Measurements from ENCODE around the gene TMEM176B.

The TMEM176B gene

DNA sequence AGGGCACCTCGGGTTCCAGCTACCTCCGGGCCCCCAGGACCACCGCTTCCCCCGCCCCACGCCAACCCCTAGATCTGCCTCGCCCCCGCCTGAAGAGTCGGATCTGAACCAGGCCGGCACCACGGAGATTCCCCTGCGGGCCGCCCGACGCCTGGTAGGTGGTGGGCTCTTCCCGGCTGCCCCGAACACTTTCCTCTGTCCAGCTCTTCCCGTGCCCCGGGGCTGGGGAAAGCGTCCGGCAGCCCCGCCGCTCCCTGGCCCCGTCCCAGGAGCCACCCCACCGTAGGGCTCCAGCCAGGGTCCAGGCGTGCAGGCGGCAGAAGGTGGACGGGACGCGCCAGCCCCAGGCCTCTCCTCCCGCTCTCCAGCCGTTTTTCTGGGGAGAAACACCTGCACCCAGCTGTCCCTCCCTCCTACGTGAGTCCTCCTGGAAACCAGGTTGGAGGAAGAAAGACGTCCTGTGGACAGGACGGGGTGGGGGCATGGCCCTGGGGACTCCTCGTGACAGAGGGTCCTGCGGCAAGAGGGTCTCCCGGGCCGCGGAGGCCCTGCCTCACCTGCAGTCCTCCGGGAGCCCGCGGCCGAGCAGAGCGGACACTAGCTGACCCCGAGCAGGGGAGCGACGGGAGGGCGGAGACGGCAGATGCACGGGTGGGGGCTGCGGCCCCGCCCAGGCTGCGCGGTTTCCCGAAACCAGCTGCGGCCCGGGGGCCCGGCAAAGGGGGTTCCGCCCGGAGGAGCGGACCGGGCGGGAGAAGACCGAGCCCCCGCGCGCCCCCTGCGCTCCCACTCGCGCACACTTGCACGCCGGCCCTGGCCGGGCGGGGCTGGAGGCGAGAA lies at the start of gene TMEM176B:
Gene TMEM176B, minus strand, starts transcription at position 624 of the 840 bp plus-strand sequence. CDS start 3,795 bp downstream, outside the sequence.
- no peak for DNase-seq

DNA sequence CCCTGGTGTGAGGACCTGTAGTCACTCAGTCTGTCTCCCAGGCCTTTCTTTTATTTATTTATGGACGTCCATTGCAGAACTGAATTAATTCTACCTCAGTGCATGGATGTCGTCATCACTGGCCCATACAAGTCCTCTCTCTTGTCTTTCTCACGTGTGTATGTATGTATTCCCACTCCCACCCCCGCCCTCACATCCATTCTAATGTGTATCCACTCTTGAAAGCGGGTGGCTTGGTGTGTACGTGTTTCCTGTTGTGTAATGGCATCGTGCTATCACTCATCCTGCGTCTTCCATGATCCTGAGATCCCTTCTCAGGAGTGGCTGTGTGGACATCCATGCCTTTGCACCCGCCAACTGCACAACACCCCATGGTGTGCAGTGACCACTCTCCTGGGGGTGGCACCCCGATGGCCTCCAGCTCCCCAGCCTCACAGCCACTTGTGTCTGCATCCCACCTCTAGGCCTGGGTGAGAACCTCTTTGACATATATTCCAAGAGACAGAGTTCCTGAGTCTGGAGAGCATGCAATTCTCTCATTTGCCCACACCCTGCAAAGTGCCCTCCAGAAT lies 49.1 kb upstream of the TMEM176B start:
- no peak for DNase-seq

GRCh38 chr7:150848561-150849115 lies 48.5 kb upstream of the TMEM176B start:
- no peak for DNase-seq

GRCh38 chr7:150848111-150848510 lies 47.9 kb upstream of the TMEM176B start:
- DNase-seq, result no peak

- DNase-seq, result no peak
These were observed 47.4 kb upstream of the TMEM176B start for GRCh38 chr7:150847536-150847935.

DNA sequence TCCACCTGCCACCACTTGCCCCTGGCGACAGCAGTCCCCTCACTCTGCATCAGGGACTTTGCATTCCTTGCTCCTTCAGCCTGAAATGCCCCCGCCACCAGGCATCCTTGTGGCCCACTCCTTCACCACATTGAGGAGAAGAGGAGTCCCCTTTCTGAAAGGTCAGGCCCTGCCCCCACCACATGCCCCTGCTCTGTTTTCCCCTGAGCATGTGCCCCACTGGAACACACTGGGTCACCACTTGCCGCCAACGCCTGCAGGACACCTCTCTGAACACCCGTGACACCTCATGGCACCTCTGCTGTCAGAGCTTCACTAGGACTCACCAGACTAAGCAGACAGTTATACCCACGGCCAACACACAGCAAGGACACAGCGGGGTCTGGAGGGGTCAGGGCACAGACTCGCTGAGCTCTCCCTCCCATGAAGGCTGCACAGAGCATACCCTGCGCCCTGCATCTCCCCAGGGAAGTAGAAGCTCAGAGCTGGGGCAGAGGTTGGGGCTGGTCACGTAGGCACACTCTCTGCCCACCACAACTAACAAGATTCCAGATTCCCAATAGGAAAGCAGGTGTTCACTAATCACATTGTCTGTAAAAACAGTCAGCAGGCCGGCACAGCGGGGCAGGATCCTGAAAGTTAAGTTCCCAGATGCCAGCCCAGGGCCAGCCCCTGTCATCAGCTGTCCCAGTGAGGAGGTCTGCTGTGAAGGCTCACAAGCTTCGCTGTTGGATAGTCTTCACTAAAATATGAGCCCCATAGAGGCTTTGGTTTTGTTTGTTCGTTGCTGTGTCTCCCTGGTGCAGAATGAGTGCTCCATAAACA lies 46.3 kb upstream of the TMEM176B start:
- no peak for DNase-seq

DNA sequence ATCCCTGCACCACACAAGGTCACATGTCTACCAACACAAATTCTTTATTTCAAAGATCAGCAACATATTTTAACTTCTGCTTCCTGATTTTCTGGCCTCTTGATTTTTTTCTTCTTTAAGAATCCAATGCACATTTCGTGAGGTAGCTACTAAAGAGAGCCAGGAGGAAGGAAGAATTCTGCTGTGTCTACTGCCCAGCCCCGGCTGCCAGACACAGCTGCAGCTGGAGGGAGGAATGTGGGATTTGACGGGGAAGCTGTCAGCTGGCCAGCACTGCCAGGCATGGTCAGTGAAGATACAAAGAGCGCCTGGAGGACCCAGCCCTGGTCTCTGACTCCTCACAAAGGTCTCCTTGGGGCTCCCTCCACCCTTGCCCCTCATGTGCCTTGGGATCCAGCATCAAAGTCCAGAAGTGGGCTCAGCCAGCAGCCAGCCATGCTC lies 45.3 kb upstream of the TMEM176B start:
- DNase-seq, result no peak

DNA sequence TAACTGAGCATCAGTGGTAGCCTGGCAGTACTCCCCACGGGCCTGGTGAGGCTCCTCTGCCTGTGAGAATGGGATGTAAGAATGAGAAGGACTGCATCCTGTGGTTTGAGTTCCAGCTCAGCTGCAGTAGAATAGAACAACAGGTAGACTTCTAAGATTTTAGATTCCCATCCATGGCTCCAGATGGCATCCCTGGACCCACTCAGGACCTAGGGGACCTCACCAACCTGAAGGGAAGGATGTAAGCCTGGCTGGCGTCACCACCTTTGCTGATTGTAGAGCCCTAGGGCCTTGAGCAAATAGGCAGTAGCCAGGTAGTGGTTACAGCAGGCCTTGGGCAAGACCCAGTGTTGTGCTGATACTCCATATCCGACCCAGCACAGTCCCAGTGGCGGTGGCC lies 42.6 kb upstream of the TMEM176B start:
- DNase-seq, result no peak

DNA sequence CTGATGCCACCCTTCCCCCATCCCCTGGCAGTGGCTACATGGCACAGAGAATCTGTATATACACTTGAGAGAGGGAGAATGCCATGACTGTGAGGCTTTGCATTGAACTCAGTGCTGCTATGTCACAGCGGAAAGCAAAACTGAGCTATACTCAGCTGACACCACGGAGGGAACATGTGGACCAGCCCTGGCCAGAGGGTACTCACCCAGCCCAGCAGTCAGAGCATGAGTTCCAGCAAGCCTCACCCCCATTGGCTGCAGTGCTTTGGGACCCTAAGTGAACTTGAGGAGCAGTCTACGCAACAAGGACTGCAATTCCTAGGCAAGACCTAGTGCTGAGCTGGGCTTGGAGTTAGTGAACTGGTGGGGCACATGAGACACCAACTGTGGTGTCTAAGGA lies 41.9 kb upstream of the TMEM176B start:
- no peak for DNase-seq

- no peak for DNase-seq
These were observed 38.9 kb upstream of the TMEM176B start for GRCh38 chr7:150838965-150839650.

GRCh38 chr7:150835702-150836280 lies 35.6 kb upstream of the TMEM176B start:
- no peak for DNase-seq

DNA sequence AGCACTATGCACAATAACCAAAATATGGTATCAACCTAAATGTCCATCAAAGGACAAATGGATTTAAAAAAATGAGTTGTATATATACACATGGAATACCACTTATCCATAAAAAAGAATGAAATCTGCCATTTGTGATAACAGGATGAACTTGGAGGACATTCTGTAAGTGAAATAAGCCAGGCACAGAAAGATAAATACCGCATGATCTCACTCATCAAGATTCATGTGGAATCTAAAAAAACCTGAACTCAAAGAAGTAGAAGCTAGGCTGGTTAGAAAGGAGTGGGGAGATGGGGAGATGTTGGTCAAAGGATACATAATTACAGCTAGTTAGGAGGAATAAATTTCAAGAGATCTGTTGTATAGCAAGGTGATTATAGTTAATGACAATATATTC lies 34.9 kb upstream of the TMEM176B start:
- DNase-seq, result no peak

- DNase-seq, result no peak
These were observed 31.7 kb upstream of the TMEM176B start for GRCh38 chr7:150831851-150832250.

GRCh38 chr7:150830937-150831336 lies 30.8 kb upstream of the TMEM176B start:
- no peak for DNase-seq

DNA sequence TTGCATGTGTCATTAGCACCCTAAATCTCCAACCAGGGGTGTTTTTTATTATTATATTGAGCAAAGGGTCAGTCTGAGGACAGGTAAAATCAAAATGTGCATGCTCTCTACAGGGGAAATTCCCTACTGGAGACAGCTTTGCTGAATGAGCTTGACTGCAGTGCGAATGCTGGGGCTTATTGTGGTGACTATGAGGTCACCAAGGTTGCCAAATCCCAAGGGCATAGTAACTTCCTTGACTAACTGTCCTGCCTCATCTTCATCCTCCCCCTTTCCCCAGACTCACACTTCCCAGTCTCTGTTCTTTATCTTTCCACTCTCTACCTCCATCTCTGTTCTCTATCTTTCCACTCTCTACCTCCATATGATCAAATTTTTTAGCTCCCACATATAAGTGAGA lies 29.3 kb upstream of the TMEM176B start:
- no peak for DNase-seq

DNA sequence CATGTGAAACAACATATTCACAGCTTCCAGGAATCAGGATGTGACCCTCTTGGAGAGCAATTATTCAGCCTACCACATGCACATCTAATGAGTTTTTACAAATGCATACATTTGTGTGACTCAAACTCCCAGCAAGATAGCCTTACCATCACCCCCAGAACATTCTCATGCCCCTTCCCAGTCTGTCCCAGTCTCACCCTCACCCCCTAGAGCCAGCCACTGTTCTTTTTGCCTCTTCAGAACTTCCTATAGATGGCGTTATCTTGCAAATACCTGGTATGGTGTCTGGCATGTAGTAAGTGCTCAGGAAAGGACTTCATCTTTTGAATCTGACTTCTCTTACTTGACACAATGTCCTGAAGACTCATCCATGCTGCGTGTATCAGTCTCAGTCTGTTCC lies 28.2 kb upstream of the TMEM176B start:
- DNase-seq, result no peak

DNA sequence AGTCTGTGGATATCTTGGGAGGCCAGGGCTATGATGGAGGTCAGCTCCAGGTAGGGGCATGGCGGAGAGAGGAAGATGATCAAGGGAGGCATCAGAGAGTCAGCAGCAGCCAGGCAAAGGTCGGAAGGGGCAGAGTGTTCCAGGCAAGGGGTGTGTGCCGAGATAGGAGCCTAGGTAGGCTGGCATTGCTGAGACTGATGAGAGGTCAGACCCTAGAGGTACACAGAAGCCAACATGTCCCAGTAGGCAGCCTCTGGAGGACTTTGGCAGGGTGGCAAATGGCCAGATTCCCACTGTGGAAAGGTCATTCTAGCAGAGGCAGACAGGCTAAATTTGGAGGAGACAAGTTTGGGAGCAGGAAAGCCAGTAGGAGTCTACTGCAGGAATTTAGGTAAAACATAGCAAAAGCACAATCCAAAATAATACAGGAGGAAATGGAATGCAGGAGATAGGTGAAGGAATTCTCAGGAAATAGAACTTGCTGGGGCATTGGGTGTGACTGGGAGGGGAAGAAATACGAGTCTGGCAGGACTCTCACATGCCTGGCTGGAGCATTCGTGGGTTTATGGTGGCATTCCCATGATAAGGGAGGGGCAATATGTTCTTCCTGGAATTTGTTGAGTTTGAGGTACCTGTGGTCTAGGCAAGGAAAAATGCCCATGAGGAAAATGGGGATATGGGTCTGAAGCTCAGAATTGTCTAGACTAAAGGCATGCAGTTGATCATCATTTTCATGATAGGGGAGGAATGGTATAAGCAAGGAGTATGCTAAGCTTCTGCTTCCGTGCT lies 26.1 kb upstream of the TMEM176B start:
- no peak for DNase-seq

DNA sequence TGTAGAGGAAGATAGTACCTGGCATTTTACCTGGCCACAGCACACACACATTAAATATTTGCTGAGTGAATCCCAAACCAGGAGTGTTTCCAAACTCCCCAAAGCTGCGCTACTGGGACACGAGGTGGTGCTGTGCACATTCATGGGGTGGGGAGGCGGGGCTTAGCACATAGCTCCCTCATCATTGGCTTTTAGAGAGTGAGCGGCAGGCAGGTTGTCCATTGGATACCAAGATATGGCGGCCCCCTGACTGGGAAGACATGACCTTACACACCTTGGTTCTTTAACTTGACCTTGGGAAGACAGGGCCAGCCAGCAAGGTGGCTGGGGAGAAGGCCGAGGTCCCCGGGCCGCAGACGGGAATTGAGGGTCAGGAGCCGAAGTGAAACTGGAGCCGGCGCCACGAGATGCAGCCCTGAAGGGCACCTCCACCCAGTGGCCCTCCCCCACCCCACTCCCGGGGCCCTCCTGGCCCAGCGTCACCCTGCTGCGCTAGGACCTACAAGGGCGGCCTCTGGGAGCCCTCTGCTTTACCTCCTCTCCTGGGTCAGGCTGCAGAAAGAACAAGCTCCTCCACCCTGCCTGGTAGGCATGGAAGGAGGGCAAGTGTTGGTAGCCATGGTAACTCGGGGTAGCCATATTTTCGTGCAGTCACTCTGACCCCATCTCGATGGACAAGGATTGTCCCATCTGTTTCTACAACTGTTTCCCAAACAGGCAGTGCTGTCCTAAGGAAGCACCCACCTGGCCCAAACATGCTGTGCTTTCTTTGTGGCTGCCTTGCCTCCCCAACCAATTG lies 24.4 kb upstream of the TMEM176B start:
- DNase-seq, result no peak

DNA sequence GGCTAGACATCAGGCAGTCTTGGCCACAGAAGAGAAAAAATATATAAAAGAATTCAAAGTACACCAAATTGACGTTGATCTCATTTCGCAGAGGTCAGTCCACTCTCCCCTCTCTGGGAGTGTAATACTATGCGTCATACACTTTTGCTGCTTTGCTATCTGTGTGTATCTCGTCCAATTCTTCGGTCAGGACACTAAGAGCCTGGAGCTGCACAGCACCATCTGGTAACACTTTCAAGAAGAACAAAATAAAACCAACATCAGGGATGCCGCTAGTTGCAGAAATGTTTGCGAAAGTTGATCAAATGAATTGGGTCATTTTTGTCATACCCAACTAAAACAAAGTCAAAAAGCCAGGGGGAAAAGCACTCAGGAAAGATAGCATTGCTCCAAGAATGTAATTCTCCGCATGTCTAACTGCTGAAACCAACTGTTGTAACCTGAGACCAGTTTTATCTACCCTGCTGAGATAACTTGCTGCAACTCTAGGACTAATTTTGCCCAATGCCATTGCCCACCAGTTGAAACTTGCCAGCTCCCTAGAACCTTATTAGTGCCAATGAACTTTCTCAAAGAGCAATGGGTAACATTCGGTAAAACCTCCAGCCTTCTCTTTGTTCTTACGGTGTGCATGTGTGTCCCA lies 23.4 kb upstream of the TMEM176B start:
- DNase-seq, result no peak

DNA sequence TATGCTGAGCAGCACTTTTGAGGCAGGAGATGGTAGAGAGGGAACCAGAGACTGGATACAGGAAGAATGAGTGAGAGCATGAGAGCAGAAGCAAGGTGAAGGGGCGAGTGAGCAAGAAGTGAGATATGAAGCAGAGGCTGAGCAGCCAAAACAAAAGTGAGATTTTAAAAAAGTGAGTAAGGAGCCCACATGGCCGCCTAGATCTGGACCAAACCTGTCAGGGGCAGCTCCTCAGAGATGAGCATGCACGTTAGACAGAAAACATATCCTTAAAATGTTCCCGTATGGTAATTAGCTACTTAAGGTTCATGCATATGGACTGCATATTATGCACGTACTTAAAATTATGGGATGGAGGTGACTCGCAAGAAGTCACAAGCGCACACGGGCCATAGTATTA lies 22.9 kb upstream of the TMEM176B start:
- no peak for DNase-seq

Measured in activated CD4-positive, alpha-beta T cell treated with anti-CD3 and anti-CD28 coated beads, Interleukin-2, amount 50 U/mL, for 16 hours (primary cell).